ENCODE results near the gene CAMTA1.

The CAMTA1 gene

DNA sequence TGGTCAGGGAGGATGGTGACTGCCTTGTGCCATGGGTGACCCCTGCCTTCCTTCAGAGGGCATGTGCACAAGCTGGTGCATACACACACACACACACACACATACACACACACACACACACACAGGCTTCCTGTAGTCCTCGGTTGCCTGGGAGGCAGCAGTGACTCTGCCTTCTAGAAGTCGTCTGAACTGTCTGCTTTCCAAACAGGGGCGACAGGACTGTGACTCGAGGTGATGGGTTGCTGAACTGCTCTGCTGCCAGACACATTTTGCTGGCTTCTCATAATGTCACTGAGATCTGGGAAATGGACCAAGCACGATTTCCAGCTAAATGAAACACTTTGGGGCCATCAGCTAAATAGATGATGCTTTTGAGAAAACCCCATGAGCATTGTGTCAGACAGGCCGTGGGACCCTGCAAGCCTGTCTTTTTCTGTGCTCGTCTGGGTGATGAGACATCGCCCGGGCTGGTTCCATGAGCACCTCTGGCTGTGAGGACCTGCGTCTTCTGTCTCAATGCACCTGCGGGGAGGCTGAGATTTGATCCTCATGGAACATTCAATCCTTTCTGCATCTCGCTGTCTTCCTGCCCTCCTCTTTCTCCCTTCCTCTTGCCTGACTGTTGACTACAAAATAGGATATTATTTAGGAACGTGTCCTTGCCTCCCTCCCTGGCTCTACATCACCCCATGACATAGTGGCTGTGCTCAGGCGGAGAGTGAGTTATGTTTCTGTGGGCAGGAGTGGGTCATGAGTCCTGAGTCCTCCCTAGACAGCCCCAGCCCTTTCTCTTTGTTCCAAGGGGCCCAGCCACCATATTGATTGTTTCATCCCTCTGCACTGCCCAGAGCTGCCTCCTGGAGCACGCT is 436.8 kb downstream of the CAMTA1 start:
- H3K4me3 ChIP-seq (ENCODE audit: low read depth, low read length), result no peak overlapping the region
- no peak for DNase-seq (ENCODE audit: low read depth)

DNA sequence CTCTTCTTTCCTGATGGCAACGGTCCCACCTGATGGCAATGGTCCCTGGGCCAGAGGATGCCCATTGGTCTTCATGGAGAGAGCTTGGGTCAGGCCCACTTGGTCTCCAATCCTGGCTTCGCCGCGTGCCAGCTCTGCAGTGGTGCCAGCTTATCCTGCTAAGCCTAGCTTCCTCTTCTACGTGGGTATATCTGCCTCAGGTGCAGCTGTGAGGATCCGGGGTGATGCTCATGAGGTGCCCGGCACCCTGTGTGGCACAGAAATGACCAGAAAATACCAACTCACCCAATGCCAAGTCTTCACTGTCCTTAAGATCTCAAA is 437.4 kb downstream of the CAMTA1 start:
- DNase-seq (ENCODE audit: low read depth), result no peak
- no peak overlapping the region for H3K4me3 ChIP-seq (ENCODE audit: low read depth, low read length)

DNA sequence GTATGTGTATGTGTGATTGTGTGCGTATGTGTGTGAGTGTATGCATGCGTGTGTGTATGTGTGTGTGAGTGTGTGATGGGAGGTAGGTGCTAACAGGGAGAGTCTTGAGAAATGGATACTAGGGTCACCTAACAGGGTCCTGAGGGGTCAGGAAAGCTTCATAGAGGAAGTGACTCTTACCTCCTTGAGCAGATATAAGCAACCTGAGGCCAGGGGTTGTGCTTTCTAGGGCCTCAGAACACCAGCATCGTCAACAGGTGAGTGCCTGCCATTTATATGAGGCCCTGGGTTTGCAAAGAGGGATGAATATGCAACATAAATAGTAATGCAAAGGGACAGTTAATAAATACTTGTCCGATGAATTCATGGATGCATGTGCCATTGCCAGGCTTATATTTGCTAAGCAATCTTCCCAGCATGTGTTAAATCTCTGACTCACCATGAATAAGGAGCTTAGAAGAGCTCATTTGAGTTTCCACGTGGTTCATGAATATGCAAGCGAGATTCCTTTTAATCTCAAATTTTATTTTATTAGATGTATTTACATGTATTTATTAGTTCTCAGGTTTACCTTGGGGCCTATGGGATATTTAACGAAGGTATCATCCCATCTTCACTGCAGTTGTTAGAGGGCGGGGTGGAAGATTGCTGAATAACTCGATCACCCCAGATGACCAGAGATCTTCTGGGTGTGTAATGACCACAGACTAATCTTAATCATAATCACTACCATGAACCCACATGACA is 438.3 kb downstream of the CAMTA1 start:
- H3K4me3 ChIP-seq (ENCODE audit: low read depth, low read length), result no peak overlapping the region
- peak; percentile 69 for DNase-seq (ENCODE audit: low read depth)

DNA sequence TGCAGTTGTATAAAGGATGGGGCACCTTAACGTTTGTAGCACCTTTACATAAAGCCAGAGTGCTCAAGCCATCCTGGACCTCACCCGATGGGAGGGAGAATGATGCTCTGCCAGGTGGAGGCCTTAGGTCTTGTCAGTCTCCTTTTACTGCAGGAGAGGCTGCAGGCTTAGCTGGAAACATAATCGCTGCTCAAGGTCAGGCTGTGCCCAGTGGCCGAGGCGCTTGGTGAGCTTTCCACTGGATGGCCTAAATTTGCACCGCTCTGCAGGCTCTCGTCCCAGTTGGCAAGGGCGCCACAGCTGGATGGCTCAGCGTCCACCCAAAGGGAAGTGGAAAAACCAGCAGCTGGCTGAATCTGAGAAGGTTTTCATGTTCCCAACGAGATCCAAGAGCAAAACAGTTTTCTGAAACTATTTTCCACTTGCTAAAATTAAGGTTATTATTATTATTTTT is 438.9 kb downstream of the CAMTA1 start:
- DNase-seq (ENCODE audit: low read depth), result no peak

DNA sequence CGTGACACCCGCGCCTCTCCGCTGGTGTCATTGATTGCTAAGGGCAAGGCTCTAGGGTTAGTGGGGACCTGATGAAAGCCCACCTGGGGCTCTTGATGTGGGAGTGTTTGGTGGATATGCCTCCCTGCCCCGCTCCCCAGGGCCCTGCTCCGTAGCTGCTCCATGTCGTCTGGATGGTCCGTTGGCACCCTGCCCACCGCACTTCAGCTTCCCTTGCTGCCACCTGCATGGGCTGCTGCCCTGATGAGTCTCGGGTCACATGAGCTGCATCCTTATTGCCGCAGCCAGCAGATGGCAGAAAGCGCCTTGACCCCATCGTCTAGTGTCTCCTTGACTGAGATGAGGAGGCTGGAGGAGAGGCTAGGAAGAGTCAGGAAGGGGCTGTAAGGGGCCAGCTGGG is 439.4 kb downstream of the CAMTA1 start:
- no peak overlapping the region for H3K4me3 ChIP-seq (ENCODE audit: low read depth, low read length)
- DNase-seq (ENCODE audit: low read depth), result no peak

More for the DNA sequence above, 438.9 kb downstream of the CAMTA1 start:
- no peak overlapping the region for H3K4me3 ChIP-seq (ENCODE audit: low read depth, low read length)

DNA sequence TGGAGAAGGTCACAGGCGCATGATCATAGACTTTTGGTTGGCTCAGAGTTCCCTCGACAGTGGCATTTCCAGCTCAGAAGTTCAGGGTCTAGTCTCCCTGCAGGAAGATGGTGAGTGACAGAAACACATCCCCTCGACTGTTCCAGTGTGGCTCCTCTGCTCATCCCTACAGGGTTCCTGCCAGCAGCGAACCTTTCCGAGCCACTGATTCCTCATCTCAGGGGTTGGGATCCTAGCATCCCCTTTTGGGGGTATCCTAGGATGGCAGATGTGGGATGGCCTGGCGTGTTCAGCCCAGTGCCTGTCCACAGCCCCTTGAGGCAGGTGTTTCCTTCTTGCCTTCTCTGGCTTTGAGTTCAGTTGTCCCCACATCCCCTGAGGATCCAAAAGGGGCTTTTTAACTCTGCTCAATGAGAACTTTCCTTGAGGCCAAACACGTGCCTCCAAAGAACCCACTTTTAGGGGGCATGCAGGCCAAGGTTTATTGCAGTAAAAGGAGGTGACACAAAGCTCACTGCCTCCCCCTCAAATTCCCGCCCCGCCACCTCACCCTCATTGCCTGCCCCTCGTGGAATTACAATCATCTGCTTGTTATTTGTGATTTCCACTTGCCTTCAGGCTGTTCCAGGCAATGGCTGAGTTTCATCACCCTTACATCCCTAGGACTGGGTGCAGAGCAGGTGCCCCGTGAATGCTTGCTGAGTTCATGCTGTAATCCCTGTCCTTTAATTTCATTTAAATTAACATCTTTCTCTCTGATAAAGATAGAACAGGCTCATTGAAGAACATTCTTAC is 440.7 kb downstream of the CAMTA1 start:
- H3K4me3 ChIP-seq (ENCODE audit: low read depth, low read length), result no peak overlapping the region
- DNase-seq (ENCODE audit: low read depth), result no peak

DNA sequence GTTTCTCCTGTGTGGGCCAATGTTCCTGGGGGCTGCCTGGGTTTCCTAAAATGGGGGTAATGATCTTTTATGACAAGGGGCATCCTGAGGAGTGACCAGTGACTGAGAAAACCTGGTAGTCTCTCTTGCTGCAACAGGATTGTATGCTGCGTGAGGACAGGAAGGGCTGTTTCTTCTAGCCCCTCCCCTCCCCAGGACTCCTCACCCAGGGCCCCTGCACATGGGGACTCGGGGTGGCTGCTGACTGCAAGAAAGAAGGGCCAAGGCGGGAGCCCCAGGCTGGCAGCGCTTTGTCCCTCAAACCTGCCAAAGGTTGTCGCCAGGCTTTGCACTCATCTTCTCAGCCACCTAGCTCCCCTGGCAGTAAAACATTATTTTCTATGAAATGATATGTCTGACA is 442.4 kb downstream of the CAMTA1 start:
- no peak for DNase-seq (ENCODE audit: low read depth)
- H3K4me3 ChIP-seq (ENCODE audit: low read depth, low read length), result no peak overlapping the region

DNA sequence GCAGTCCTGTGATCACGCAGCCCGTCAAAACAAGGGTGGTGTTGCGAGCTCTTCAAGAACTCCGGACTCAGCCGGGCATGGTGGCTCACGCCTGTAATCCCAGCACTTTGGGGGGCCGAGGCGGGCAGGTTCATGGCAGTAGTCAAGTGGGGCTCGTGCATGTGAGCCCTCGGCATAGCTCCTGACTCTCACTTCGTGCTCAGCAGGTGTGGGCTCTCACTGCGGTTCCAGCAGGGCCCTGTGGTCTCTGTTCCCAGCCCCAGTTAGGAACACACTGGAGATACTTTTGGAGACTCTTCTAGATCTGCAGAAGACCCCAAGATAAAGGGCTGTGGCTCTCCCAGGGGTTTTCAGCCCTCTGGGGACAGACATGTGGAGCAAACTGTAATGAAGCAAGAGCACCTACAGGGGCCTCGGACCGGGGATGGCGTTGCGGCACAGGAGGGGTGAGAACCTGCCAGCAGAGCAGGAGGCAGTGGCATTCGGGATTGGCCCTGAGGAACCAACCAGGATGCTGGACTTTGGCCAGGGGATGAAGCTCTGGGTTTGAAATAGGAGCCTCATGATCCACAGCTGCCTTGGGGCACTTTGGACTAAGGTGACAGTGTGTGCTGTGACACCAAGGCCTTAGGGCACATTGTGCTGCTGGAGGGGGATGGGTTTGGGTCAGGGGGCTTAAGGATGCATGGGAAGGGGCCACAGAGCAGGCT is 443.2 kb downstream of the CAMTA1 start:
- H3K4me3 ChIP-seq (ENCODE audit: low read depth, low read length), result no peak overlapping the region
- no peak for DNase-seq (ENCODE audit: low read depth)

DNA sequence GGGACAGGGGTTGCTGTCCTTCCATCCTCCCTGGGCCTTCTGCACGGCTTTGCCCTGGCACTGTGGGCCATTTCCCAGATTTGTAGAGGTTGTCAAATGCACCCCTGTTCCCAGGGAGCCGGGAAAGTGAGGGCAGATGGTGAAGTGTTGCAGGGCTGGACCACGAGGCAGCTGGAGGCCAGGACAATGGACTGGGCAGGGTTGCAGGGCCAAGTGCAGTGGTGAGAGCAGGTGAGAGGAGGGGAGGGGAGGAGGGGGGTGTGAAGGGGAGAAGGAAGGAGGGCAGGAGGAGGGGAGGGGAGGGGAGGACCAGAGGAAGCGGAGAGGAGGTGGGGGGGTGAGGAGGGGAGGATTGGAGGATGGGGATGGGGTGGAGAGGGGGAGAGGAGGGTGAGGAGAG is 443.9 kb downstream of the CAMTA1 start:
- no peak for DNase-seq (ENCODE audit: low read depth)
- no peak overlapping the region for H3K4me3 ChIP-seq (ENCODE audit: low read depth, low read length)

DNA sequence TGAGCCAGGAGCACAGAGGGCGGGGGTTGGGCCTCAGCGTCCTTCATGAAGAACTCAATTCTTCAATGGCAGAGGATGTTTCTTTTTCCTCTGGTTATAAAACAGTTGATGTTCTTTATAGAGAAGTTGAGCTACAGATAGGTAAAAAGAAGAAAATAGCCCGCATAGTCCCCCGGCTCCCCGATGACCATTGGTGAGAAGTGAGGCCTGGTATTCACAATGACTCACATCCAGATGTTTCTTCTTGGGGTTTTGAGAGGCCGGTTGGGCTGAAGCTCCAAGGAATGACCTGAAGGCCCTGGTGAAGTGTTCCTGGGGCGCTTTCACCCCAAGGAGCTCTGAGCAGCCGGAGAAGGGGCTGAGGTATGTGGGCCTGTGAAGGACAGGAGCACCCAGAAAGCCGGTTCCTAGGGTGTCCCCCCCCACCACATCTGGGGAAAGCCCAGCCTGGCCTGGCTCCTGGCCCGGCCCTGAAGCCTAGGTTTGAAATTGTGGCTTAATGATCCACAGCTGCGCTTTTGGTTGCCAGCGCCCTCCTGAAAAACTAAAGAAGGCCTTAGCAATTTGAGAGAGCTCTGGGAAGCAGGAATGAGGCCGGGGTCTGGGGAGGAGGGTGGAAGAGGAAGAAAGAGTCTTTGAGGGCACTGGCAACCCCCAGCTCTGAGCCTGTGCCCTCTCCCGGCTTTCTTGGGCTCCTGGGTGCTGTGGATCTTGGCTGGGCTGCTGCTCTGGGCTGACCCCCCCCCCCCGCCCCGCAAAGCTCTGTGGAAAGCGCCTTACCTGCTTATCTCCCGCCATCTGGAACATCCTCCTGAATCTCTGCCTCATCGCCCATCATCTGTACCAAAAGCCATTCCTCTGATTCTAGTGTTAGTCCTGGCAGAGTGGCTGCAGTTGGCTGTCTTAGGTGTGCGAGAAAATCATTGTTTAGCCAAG is 444.7 kb downstream of the CAMTA1 start:
- H3K4me3 ChIP-seq (ENCODE audit: low read depth, low read length), result no peak overlapping the region
- DNase-seq (ENCODE audit: low read depth), result peak; percentile 14

DNA sequence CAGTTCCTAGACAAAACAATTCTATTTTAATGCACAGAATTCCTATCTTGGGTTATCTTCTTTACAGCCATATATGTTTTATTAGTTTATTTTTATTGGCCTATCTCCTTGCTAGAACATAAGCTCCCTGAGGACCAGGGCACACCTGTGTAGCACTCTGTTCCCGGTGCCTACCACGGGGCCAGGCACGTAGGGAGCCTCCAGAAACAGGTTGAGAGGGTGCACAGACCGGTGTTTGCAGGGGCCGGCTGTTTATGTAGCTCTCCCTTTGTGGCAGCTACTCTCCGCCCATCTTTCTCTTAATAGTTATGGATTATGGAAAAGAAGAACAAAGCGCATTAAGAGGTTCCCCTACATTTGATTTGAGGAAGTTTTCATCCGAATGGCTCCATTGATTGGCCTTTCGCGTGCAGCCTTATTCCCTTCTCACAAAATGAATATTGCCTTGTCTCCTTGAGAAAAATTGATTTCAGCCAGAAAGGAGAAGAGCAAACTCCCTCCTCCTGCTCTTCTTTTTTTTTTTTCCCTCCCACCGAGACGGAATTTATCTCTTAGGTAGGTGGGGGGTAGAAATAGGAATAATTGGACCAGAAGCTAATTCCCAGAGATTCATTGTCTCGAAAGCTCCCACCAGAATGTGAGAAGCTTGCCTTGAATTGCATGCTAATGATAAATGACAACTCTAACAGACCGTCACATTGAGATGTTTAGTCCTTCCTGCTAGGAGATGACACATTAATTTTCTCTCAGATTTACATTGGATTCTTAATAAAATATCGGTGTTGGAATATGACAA is 447.4 kb downstream of the CAMTA1 start:
- no peak overlapping the region for H3K4me3 ChIP-seq (ENCODE audit: low read depth, low read length)
- DNase-seq (ENCODE audit: low read depth), result no peak

DNA sequence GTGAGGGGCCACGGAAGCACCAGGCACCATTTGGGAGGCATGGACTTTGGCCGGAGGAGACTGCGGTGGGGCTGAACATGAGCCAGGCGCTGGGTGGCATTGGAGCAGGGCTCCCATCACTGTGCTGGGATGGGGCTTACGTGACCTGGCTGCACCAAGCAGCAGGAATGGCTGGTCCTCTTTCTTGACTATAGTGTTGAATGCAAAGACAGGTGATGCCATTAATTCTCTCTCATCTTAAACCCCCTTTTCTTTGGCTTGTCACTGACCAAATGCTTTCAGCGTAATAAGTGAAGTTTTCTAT is 447.9 kb downstream of the CAMTA1 start:
- H3K4me3 ChIP-seq (ENCODE audit: low read depth, low read length), result no peak overlapping the region
- DNase-seq (ENCODE audit: low read depth), result no peak

DNA sequence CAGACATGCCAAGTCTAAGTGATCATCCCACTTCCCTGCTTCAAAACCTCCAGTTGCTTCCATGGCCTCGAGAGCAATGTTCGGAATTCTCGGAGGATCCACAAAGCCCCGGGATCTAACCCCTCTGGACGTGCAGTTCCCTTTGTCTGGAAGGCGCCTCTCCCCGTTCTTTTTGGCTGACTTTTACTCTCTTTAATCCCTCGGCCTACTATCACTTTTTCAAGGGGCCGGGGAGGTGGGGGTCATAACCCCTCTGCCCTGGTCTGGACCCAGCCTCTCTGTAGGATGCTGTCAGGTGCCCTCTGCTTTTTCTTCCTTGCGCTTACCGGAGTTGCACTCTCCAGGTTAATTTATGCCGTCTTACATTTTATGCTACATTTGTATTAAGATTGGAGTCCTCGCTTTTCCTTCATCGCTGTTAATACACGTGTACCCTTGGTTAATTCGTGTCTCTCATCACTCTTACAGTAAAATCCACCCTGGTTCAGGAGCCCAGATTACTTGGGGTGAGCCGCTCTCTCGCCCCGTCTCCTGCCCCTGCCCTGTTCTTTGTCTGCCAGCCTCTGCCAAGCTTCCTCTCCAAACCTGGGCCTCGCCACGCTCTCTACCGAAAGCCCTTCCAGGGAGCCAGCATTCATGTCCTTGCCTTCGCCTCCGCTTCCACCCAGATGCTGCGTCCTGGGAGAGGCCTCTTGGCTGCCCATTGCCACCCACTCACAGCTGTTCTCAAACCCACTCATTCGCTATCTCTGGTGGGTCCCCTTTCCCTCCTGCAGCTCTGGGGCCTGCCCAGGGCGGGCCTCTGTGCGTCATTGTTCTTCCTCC is 448.6 kb downstream of the CAMTA1 start:
- H3K4me3 ChIP-seq (ENCODE audit: low read depth, low read length), result no peak overlapping the region
- no peak for DNase-seq (ENCODE audit: low read depth)

DNA sequence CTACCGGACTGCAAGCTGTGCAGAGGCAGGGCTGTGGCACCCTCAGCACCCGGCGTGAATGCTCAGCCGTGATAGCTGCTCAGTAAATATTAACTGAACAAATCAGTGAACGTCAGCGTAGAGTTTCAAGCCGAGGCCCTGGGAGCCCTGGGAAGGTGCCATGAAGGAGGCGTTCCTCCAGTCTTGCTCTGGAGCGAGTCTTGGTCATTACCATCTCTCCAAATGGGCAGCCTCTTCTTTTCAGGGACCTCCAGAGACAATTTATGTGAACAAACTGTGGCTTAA is 449.2 kb downstream of the CAMTA1 start:
- no peak overlapping the region for H3K4me3 ChIP-seq (ENCODE audit: low read depth, low read length)
- no peak for DNase-seq (ENCODE audit: low read depth)

DNA sequence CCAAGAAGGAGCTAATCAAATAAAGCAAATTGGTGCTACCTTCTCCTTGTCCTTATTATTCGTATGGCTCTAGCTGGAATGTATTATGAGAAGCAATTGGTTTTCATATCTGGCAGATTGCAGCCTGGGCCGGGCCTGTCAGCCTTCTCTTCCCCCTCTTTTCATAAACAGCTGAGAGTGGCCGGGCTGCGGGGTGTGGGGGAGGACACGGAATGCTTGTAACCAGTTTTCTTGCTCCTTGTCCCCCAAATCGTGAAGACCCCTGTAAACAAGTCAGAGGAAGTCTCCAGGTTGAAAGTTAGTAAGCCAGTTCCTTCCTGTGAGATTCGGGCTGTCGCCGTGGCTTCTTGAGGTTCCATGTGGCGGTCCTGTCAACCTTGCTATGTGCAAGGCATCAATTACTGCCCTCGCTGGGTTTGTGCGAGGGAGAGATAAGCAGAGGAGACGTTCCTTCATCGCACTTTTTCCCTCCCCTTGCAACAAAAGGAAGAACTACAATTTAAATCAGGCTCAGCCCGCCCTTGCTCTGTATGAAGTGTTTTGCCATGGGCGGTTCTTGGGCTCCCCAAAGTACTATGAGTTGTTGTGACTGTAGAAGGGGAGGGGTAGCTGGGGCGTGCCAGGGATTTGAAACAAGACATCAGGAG is 450.7 kb downstream of the CAMTA1 start:
- H3K4me3 ChIP-seq (ENCODE audit: low read depth, low read length), result no peak overlapping the region
- DNase-seq (ENCODE audit: low read depth), result no peak

DNA sequence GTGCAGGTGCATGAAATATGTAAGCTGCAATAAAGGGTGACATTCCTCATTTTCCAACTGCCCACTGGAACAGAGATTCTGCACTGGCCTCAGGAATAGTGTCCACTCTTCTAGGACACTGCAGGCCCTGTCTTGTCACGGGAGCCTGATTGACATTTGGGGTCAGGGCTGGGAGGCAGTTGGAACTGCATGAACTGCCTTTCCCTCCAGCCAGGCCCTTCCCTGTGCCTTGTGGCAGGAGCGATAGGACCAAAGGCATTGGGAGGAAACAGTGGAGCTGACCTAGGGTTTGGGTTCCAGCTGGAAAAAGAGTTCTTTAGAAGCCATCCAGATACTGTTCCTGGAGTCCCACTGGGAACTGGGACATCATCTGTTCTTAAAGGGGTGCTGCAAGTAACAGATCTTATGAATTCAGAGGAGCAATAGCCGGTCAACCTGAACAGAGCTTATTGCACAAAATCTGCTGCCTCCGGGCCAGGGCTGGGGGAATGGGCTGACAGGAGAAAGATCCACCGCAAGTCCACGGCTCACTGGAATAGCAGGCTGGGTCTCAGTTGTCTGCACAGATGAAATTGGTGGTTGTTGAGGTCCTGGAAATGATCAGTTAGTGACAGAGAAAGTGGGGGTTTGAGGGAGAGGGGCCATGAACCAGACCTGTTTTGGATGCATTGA is 451.7 kb downstream of the CAMTA1 start:
- no peak for DNase-seq (ENCODE audit: low read depth)
- H3K4me3 ChIP-seq (ENCODE audit: low read depth, low read length), result no peak overlapping the region
